GM18909 (cell line): Measurements from ENCODE around the gene ZNF12.

ENCODE experiments used
- ATAC-seq: cut with Tn5 transposase; IDR thresholded peaks from one replicate; pipeline ENCODE4 v1.9.1; 2021; ENCODE audit warnings: mild to moderate bottlenecking; ENCODE audit not compliant: unreplicated experiment, poor library complexity

The ZNF12 gene

DNA sequence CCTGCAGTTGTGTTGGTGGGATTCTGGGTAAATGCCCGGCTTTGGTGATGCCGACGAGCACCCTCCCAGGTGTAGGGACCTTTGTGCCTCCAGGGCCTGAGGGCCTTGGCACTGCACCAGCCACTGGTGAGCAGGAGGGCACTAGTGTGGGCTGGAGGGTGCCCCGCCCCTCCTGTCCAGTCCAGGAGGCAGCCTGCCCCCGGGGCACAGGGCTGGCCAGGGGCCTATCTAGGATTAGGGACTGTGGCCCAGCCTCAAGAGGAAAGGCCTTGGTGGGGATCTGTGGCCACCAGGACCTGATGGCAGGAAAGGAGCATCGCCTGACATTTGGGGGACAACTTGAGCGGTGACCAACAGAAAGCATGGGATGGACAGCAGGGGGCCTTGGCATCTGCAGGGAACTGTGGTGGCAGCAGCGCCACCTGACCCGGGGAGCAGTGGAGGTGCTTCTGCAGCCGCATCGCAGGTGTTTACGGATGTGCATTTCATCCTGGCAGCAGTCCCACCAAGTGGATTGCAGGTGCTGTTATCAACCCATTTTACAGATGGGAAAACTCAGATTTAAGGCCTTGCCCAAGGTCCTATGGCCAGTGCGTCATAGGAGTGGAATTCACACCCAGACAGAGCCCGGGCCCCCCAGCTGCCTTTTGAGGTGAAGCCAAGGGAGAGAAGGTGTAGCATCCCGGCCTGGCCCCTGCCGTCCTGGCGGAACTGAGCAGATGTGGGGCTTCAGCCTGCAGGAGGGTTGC is 58.5 kb downstream of the ZNF12 start:
- no peak for ATAC-seq

DNA sequence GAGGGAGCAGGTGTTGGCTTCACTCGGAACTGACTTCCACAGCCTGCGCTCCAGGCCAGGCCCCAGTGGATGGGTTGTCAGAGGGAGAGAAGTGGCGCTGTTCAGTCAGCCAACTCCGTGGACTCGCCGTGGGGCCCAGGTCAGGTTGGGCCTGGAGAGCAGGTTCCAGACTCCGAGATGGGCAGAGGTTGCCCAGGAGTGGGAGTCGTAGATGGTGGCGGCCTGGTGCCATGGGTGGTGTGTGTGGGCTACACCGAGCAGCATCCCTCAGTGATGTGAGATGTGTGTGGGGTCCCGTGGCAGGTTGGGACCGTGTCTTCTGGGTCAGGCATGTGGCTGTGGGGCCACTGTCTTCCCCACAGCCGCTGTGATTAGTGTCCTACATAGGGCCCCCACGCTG is 59.2 kb downstream of the ZNF12 start:
- no peak for ATAC-seq

DNA sequence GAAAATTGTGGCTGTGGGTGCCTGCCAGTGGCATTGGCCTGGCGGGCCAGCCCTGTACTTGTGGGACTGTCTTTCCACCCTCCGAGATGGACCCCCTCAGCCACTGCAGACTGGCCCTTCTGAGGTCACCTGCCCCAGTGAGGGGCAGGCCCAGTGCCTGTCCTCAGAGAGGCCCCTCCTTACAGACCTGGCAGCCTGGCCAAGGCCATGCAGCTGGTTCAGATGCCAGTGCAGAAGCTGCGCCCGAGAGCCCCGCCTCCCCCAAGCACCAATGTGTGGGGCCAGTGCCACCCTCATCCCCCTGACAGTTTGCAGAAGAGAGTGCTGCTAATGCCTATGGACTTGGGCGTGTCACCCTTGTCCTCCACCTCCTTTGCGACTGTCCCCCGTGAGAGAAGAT is 59.7 kb downstream of the ZNF12 start:
- ATAC-seq = no peak

DNA sequence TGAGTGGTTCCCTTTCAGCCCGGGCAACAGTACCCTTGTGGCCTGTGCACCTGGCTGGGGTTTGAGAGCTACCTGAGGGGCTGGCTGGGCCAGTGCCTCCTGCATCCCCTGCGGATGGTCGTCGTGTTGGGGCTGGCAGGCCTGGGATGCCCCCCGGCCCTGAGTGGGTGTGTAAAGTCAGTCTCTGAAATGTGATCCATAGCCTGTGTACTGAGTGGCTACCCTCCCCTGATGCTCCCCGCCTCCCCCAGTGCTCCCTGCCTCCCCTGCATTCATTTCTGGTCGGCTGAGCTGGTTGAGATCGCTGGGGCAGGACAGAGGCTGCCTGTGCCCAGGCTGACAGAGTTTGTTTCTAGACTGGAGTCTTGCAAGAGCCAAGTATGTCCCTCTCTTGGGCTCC is 60.3 kb downstream of the ZNF12 start:
- no peak for ATAC-seq

DNA sequence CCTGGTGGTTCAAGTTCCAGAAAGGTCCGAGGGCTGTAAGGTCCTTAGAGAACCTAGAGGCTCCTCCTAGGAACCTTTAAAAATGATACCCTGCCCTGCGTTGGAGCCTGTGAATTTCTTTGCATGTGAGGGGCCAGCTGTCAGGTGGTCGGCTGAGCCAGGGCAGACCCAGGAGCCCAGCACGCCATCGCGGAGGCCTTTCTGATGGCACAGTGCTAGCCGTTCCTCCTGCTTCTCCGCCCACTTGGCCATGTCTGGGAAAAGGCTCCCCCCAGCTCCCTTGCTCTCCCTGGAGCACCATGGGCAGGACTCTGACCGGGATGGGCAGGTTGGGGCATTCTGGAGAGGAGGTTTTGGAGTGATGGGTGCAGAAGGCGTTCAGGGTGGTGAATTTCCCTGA is 62.0 kb downstream of the ZNF12 start:
- ATAC-seq = no peak

DNA sequence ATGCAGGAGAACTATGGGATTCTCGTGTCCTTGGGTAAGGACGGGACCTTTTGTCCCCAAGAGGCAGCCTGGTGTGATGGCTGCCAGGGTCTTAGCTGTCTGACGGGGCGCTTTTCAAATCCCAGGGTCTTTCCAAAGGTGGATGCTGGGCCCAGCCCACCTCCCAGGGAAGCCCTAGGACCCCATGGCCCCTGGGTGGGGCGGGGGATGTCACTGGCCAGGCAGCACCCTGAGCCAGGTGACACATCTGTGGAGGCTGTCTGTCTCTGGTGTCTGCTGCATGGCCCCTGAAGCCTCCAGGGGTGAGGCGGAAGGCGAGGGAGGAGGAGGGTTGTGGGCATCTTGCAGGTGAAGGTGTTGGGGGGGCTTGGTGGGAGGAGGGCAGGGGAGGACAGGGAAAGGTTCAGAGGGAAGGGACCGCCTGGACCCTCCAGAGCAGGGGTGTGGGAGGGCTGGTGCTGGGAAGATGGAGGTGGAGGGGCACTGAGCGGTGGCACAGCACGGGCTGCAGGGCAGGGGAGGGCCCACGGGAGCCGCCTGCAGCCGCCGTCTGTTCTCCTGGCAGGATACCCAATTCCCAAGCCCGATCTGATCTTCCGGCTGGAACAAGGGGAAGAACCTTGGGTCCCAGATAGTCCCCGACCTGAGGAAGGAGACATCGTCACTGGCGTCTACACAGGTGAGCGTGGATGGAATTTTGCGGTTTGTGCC is 62.7 kb downstream of the ZNF12 start:
- ATAC-seq = no peak

DNA sequence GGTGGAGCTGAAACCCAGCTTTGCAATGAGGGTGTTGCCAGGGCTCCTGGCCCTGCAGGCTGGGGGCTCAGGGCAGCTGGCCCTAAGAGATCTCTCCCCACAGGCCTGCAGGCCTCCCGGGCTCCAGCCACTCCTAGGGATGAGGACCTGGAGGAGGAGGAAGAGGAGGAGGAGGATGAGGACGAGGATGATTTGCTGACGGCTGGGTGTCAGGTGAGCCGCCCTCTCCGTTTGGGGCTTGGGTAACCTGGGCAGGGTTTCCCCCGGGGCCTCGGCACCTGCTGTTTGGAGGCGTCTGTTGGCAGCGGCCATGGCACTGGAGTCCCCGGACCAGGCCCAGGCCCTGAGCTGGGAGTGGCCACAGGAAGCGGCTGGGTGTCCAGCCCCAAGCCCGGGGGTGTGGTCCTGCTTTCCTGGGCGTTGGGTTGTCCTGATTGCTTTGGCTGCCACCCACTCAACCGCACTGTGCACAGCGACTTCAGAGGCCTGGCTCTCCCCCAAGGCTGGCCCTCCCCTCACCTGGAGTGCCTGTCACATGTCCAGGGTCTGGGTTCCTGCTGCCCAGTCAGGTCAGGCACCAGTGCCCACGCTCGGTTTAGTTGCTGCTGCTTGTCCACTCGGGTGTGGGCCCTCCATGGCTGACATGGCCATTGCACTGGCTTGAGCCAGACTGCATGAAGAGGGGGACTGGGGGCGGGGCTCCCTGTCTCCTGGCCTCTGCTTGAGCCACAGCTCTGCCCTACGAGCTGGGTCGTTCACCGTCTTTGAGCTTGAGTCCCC is 63.7 kb downstream of the ZNF12 start:
- ATAC-seq = no peak

DNA sequence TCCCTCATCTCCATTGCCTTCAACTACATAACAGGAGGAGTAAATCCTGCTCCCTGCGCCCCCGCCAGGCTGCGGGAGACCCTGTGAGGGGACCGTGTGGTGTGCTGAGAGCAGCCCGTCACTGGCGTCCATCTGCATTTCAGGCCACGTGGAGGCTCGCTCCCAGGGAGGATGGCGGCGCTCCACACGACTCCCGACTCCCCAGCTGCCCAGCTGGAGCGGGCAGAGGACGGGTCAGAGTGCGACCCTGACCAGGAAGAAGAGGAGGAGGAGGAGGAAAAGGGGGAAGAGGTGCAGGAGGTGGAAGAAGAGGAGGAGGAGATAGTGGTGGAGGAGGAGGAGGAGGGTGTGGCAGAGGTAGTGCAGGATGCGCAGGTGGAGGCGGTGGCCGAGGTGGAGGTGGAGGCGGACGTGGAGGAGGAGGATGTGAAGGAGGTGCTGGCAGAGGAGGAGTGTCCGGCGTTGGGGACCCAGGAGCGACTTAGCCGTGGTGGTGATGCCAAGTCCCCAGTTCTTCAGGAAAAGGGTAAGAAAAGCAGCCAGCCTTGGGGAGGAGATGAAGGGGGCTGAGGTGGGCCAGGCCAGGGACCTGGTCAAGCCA is 64.4 kb downstream of the ZNF12 start:
- no peak for ATAC-seq

DNA sequence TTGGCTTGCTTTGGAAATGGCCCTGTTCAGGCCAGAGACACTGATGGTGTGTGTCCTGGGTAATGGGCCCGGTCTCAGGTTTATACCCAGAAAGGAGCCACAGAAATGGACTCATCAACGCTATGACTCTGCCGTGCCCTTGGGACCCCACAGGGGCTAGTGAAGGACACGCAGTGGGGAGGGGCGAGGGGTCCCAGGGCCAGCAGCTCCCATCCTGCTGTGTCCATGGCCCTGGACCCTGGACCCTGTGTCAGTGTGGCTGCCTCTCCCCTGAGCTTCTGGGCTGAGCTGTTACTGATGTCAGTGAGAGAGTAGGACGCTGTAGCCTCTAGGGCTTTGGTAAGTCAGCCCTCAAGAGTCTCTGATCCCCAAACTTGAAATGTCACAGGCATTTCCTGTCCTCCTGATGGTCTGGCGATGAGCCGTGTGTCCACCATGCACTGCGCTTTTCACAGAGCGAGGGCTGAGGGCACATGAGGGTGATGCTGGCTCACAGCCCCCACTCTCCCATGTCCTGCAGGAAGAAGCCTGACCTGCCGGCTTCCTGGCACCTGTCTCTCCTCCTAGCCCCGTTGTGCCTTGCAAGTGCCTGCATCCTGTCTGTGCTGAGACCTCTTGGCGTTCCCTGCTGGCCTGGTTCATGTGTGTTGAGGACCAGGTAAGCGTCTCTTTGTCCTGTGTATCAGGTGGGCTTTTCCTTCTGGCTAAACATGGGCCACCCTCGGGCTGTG is 65.3 kb downstream of the ZNF12 start:
- no peak for ATAC-seq

DNA sequence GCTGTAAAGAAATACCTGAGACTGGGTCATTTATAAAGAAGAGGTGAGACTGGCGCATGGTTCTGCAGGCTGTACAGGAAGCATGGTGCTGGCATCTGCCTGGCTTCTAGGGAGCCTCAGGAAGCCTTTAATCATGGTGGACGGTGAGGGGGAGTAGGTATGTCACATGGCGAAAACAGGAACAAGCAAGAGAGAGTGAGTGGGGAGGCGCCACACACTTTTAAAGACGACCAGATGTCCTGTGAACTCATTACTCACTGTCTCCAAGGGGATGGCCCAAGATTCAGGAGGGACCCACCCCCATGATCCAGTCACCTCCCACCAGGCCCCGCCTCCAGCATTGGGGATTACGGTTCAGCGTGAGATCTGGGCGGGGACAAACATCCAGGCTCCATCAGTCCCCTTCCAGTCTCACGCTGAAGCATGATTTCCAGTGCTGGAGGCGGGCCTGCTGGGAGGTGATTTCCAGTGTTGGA is 66.5 kb downstream of the ZNF12 start:
- ATAC-seq = no peak

DNA sequence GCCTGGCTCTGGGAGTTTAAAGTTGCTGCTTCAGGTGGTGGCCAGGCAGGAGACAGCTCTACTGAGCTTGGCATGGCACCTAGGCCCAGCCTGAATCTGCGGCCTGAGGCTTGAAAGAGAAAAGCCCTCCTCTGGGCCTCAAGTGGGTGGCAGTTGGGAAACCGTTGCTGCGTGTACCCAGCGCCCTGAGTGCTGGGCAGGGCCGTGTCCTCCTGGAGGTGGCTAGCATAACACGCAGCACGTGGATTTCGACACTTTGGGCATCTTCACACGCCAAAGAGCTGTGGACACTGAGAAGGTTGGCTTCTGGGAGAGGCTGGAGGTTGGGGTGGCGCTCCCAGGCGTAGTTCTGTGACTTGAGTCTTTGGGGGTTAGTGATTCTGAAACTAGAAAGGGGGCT is 67.1 kb downstream of the ZNF12 start:
- ATAC-seq = no peak

DNA sequence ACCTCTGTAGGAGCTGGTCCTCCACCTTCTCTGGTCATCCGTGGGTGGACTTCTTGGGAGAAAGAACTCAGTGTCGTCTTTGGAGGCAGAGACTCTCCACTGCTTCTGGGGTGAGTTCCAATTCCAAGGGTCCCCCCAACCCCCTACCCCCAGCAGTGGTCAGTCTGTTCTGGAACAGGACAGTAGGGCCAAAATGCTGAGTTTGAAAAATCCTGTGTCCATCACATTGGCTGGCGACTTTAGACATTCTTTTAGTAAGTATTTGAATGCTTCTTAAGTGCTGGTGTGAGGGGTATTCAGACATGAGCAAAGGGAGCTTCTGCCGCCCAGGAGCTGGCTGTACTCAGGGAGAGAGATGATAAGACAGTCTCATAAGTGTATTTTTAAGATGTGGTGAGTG is 67.7 kb downstream of the ZNF12 start:
- no peak for ATAC-seq
